ENCODE data around the gene C1orf87.

The C1orf87 gene

GRCh38 chr1:60073605-60074278 is at the start of gene C1orf87:
C1orf87 (minus strand) TSS chr1:60073770; CDS start chr1:60072643, 1,127 bp downstream.
- peak; percentile 6 for DNase-seq

- DNase-seq = no peak
These were observed 44.5 kb upstream of the C1orf87 start for GRCh38 chr1:60118085-60118484.

GRCh38 chr1:60114745-60115318 is 41.3 kb upstream of the C1orf87 start:
- DNase-seq = no peak

GRCh38 chr1:60113596-60113995 is 40.0 kb upstream of the C1orf87 start:
- no peak for DNase-seq

GRCh38 chr1:60113028-60113427 is 39.5 kb upstream of the C1orf87 start:
- DNase-seq = no peak

GRCh38 chr1:60111716-60112115 is 38.1 kb upstream of the C1orf87 start:
- no peak for DNase-seq

- no peak for DNase-seq
These were observed 37.5 kb upstream of the C1orf87 start for GRCh38 chr1:60111118-60111517.

- no peak for DNase-seq
These were observed 34.6 kb upstream of the C1orf87 start for GRCh38 chr1:60108196-60108595.

GRCh38 chr1:60103186-60103585 is 29.6 kb upstream of the C1orf87 start:
- DNase-seq = no peak

- no peak for DNase-seq
These were observed 28.9 kb upstream of the C1orf87 start for GRCh38 chr1:60102267-60103061.

- no peak for DNase-seq
These were observed 27.9 kb upstream of the C1orf87 start for GRCh38 chr1:60101516-60101915.

GRCh38 chr1:60091195-60091715 is 17.7 kb upstream of the C1orf87 start:
- no peak for DNase-seq

GRCh38 chr1:60090655-60091054 is 17.1 kb upstream of the C1orf87 start:
- DNase-seq = no peak

GRCh38 chr1:60088620-60089155 is 15.1 kb upstream of the C1orf87 start:
- DNase-seq = no peak

- no peak for DNase-seq
These were observed 14.1 kb upstream of the C1orf87 start for GRCh38 chr1:60087681-60088080.

- DNase-seq = no peak
These were observed 4.6 kb upstream of the C1orf87 start for GRCh38 chr1:60078182-60078581.

GRCh38 chr1:60071296-60071695 is 2.3 kb downstream of the C1orf87 start:
- DNase-seq = no peak

- no peak for DNase-seq
These were observed 3.9 kb downstream of the C1orf87 start for GRCh38 chr1:60069691-60070090.

- DNase-seq = no peak
These were observed 5.1 kb downstream of the C1orf87 start for GRCh38 chr1:60068393-60069045.

- DNase-seq = no peak
These were observed 7.6 kb downstream of the C1orf87 start for GRCh38 chr1:60066001-60066400.

- DNase-seq = no peak
These were observed 8.4 kb downstream of the C1orf87 start for GRCh38 chr1:60065199-60065598.

GRCh38 chr1:60063561-60063960 is 10.0 kb downstream of the C1orf87 start:
- DNase-seq = no peak

- no peak for DNase-seq
These were observed 14.1 kb downstream of the C1orf87 start for GRCh38 chr1:60059468-60059867.
